Endothelial cell of umbilical vein (primary cell): ENCODE data around the gene OR51V1. TPM values are rescaled to one million over a fixed set of nuclear protein-coding genes. Genes with fewer than 3 reads are reported as not detected.

Experiments used
- BruUV-seq: library from RNA; stranded (reverse); fragments of 400-500 nt; replicated peaks from 2 replicates; lab custom pipeline; 2021; lab: Mats Ljungman, UMichigan
- CTCF ChIA-PET: fragments of 300-600, 350-600 bp; sonication (Branson Sonifier 250); formaldehyde crosslinking; loops from one replicate; lab custom pipeline; 2021; ENCODE audit warnings: antibody characterized with exemption, inconsistent platforms; lab: Charles Lee
- POLR2A ChIA-PET: fragments of 300-600, 350-600 bp; sonication (Branson Sonifier 250); formaldehyde crosslinking; loops from one replicate; lab custom pipeline; 2021; ENCODE audit warnings: antibody characterized with exemption, inconsistent platforms; lab: Charles Lee
- DNase-seq: peaks from one replicate; pipeline ENCODE4 v3.0.0-alpha.2; 2011; ENCODE audit warnings: low read depth, low spot score
- FAIRE-seq: peaks from 2 replicates; lab custom pipeline; 2011; peaks lifted over from hg19 to GRCh38; lab: Jason Lieb, UNC
- H2AFZ ChIP-seq: 2 replicates; pipeline ENCODE4 v1.6.0; 2012; ENCODE audit warnings: low read depth, low read length, control low read depth, inconsistent platforms
- H3K27ac ChIP-seq: 2 replicates; pipeline ENCODE4 v1.5.1; 2011; ENCODE audit warnings: low read depth, mild to moderate bottlenecking, control low read depth, low read length, moderate library complexity; ENCODE audit not compliant: insufficient read depth
- H3K27me3 ChIP-seq, 2 experiments: 2 replicates each; pipeline versions ENCODE4 v1.6.0 to v1.6.1; 2011; ENCODE audit warnings: low read length in 2 of 2, mixed read lengths in 1 of 2; ENCODE audit not compliant: control insufficient read depth in 2 of 2, insufficient read depth in 2 of 2
- H3K36me3 ChIP-seq, 2 experiments: 2 replicates in 1 of 2; 3 replicates in 1 of 2; pipeline ENCODE4 v1.5.1; 2011; ENCODE audit warnings: low read length in 2 of 2, mild to moderate bottlenecking in 1 of 2, moderate library complexity in 1 of 2; ENCODE audit not compliant: control insufficient read depth in 2 of 2, insufficient read depth in 2 of 2; ENCODE audit errors: extremely low read depth in 1 of 2
- H3K4me1 ChIP-seq: 3 replicates; pipeline ENCODE4 v1.5.1; 2011; ENCODE audit warnings: mild to moderate bottlenecking, low read length; ENCODE audit not compliant: control insufficient read depth, insufficient read depth; ENCODE audit errors: extremely low read depth
- H3K4me2 ChIP-seq: 2 replicates; pipeline ENCODE4 v1.6.1; 2011; ENCODE audit warnings: low read length, control low read depth, mixed read lengths; ENCODE audit not compliant: insufficient read depth
- H3K4me3 ChIP-seq, 3 experiments: fragments of 200-600 bp in 1 of 3; sonication (generic), shearing (Covaris generic) in 1 of 3; replicated peaks in 1 of 3; 2 replicates each; pipeline ENCODE4 v1.5.1; 2011 to 2016; ENCODE audit warnings: control low read depth in 3 of 3, low read length in 3 of 3, mild to moderate bottlenecking in 2 of 3, inconsistent platforms in 1 of 3, low read depth in 1 of 3, moderate library complexity in 1 of 3; ENCODE audit not compliant: insufficient read depth in 1 of 3
- H3K79me2 ChIP-seq: 2 replicates; pipeline ENCODE4 v1.6.0; 2012; ENCODE audit warnings: low read length, inconsistent platforms; ENCODE audit not compliant: control insufficient read depth, insufficient read depth
- H3K9ac ChIP-seq: replicated peaks from 2 replicates; pipeline ENCODE3; 2011; ENCODE audit warnings: low read length, control low read depth; ENCODE audit not compliant: insufficient read depth; ENCODE audit errors: extremely low read depth
- H3K9me1 ChIP-seq: replicated peaks from 3 replicates; pipeline ENCODE4 v1.6.0; 2011; ENCODE audit warnings: mild to moderate bottlenecking, low read length; ENCODE audit not compliant: control insufficient read depth, insufficient read depth; ENCODE audit errors: extremely low read depth
- H3K9me3 ChIP-seq: replicated peaks from 2 replicates; pipeline ENCODE4 v1.5.1; 2012; ENCODE audit warnings: low read length, inconsistent platforms; ENCODE audit not compliant: control insufficient read depth, insufficient read depth
- H4K20me1 ChIP-seq: replicated peaks from 2 replicates; pipeline ENCODE3; 2011; ENCODE audit warnings: mild to moderate bottlenecking, low read length; ENCODE audit not compliant: control insufficient read depth, insufficient read depth; ENCODE audit errors: extremely low read depth
- EZH2 ChIP-seq: IDR thresholded peaks from 2 replicates; pipeline ENCODE4 v1.6.1; 2012; ENCODE audit warnings: borderline replicate concordance, low read depth, mild to moderate bottlenecking, moderate library complexity, low read length, inconsistent platforms; ENCODE audit not compliant: severe bottlenecking
- FOS ChIP-seq: IDR thresholded peaks from 2 replicates; pipeline ENCODE4 v1.6.1; 2011; ENCODE audit warnings: mild to moderate bottlenecking, low read length, moderate library complexity, borderline replicate concordance; ENCODE audit not compliant: insufficient read depth
- GATA2 ChIP-seq: IDR thresholded peaks from 2 replicates; pipeline ENCODE4 v1.7.0; 2011; ENCODE audit warnings: low read depth, mild to moderate bottlenecking, moderate library complexity, mixed read lengths, low read length; ENCODE audit not compliant: insufficient read length, insufficient read depth
- JUN ChIP-seq: IDR thresholded peaks from 2 replicates; pipeline ENCODE4 v1.6.1; 2011; ENCODE audit warnings: borderline replicate concordance, low read depth; ENCODE audit not compliant: insufficient read length, insufficient read depth
- MYC ChIP-seq: IDR thresholded peaks from one replicate; pipeline ENCODE4 v1.6.1; 2011; ENCODE audit warnings: mild to moderate bottlenecking, low read depth, low read length
- POLR2A ChIP-seq: IDR thresholded peaks from 2 replicates; pipeline ENCODE4 v1.6.1; 2012; ENCODE audit warnings: low read depth, mild to moderate bottlenecking, control low read depth, low read length
- POLR2AphosphoS5 ChIP-seq: IDR thresholded peaks from 2 replicates; pipeline ENCODE4 v1.6.1; 2012; ENCODE audit warnings: low read depth, mild to moderate bottlenecking, control low read depth, low read length, moderate library complexity; ENCODE audit not compliant: insufficient read depth
- dilution Hi-C: fragments of 300-500 bp; cut with MboI; formaldehyde crosslinking; loops from one replicate; pipeline ENCODE4 v1.15.0; 2019; ENCODE audit warnings: low sequenced_read_pairs; ENCODE audit not compliant: extremely low pct_ligation_motif_present
- intact Hi-C: fragments of 100-400 bp; cut with micrococcal nuclease; formaldehyde crosslinking; loops from one replicate; pipeline ENCODE4 v1.10.0; 2022
- polyA plus RNA-seq, 4 experiments: library from polyadenylated mRNA; depleted of rRNA in 3 of 4; stranded (reverse) in 3 of 4; unstranded in 1 of 4; fragments of >200 nt; gene quantifications; 2 replicates each; pipeline versions ENCODE4 v1.2.1 to v1.2.3, GENCODE V29; 2011 to 2012; ENCODE audit warnings: missing spikeins in 1 of 4
- total RNA-seq: library from RNA; stranded (reverse); gene quantifications from 2 replicates; pipeline ENCODE4 v1.2.3, GENCODE V29; 2021
- TF ChIP-seq, protein P1 (sequence below): IDR thresholded peaks from 2 replicates; pipeline ENCODE4 v1.6.1; 2011; ENCODE audit not compliant: insufficient read depth, insufficient read length
- TF ChIP-seq, protein P2 (sequence below), 2 donors: IDR thresholded peaks; 1 replicate in 1 of 2; 2 replicates in 1 of 2; pipeline ENCODE4 v1.5.1; 2011; ENCODE audit warnings: low read length in 2 of 2, mild to moderate bottlenecking in 2 of 2, moderate library complexity in 2 of 2, control low read depth in 1 of 2, inconsistent platforms in 1 of 2, low read depth in 1 of 2; ENCODE audit not compliant: insufficient read depth in 1 of 2; ENCODE audit errors: extremely low read depth in 1 of 2

Gene OR51V1
- total and polyA plus RNA-seq, 2 donors (not counting 3 experiments of a cell fraction or from before 2014, with no cell fraction given) = not detected

DNA sequence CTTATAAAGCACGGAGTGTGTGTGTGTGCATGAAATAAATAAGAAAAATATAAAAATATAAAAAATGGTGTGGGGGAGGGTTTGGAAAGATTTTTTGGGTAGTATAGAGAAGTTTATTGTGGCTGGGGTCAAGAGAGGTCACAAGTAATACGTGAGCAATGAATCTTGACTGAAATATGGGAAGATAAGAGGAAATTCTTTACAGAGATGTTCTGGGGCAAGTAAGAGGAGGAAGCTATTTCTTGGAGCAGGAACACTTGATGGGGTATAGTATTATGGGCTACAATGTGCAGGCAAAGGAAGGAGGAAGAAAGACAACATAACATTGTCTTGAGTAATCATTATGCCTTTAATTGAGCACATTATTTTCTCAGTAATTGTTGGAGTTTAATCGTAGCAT lies 31.7 kb upstream of the OR51V1 start:
- no TSS peak for BruUV-seq
- intact Hi-C loops = no loop called here

More for the DNA sequence above, 31.7 kb upstream of the OR51V1 start:
- H3K27me3 ChIP-seq = no peaks in the 10 kb centered on the region
- no peak overlapping the region for H3K4me2 ChIP-seq
- ChIA-PET POLR2A (no interaction called here), CTCF (no interaction called here)
- no peak overlapping the region for H3K9ac ChIP-seq
- DNase-seq (no peak), FAIRE-seq (no peak)
- no peaks in the 10 kb centered on the region for H3K4me1 ChIP-seq
- no peaks in the 10 kb centered on the region for H3K36me3 ChIP-seq
- H3K9me3 ChIP-seq = no peaks in the 10 kb centered on the region
- no peak overlapping the region for H3K4me3 ChIP-seq
- dilution Hi-C loops = no loop called here
- TF ChIP-seq FOS (no peak), GATA2 (no peak), POLR2AphosphoS5 (no peak), MYC (no peak), JUN (no peak), EZH2 (no peak), POLR2A (no peak)
- TF ChIP-seq, protein P1, sequence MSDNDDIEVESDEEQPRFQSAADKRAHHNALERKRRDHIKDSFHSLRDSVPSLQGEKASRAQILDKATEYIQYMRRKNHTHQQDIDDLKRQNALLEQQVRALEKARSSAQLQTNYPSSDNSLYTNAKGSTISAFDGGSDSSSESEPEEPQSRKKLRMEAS = no peak
- TF ChIP-seq, protein P2, sequence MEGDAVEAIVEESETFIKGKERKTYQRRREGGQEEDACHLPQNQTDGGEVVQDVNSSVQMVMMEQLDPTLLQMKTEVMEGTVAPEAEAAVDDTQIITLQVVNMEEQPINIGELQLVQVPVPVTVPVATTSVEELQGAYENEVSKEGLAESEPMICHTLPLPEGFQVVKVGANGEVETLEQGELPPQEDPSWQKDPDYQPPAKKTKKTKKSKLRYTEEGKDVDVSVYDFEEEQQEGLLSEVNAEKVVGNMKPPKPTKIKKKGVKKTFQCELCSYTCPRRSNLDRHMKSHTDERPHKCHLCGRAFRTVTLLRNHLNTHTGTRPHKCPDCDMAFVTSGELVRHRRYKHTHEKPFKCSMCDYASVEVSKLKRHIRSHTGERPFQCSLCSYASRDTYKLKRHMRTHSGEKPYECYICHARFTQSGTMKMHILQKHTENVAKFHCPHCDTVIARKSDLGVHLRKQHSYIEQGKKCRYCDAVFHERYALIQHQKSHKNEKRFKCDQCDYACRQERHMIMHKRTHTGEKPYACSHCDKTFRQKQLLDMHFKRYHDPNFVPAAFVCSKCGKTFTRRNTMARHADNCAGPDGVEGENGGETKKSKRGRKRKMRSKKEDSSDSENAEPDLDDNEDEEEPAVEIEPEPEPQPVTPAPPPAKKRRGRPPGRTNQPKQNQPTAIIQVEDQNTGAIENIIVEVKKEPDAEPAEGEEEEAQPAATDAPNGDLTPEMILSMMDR (IDR thresholded peaks at IDR 0.05; ENCODE audit: extremely low read depth in 1 of 2, insufficient read depth in 1 of 2, low read depth in 1 of 2, low read length in 2 of 2) = no peak
- H3K9me1 ChIP-seq = no peaks in the 10 kb centered on the region
- no peaks in the 10 kb centered on the region for H3K79me2 ChIP-seq
- no peak overlapping the region for H2AFZ ChIP-seq
- H3K27ac ChIP-seq = no peak overlapping the region
- no peaks in the 10 kb centered on the region for H4K20me1 ChIP-seq
